ENCODE results near the gene ANKRD34A.
"Not testable (repeated sequence)": the region's sequence is repeated elsewhere in the genome, so short reads cannot be mapped to it uniquely, and the experiment has no call there.

Gene ANKRD34A

GRCh38 chr1:145942871-145943270 lies 21.5 kb downstream of the ANKRD34A start:
- DNase-seq, result no peak

- DNase-seq, result no peak
These were observed 22.0 kb downstream of the ANKRD34A start for GRCh38 chr1:145942405-145942804.

- no peak for DNase-seq
These were observed 26.9 kb downstream of the ANKRD34A start for GRCh38 chr1:145937436-145937835.

- no peak for DNase-seq
These were observed 28.1 kb downstream of the ANKRD34A start for GRCh38 chr1:145936247-145936646.

- no peak for DNase-seq
These were observed 28.7 kb downstream of the ANKRD34A start for GRCh38 chr1:145935708-145936107.

- not testable (repeated sequence) for DNase-seq
These were observed 31.8 kb downstream of the ANKRD34A start for GRCh38 chr1:145932522-145933009.

GRCh38 chr1:145927916-145928643 lies 36.3 kb downstream of the ANKRD34A start:
- no peak for DNase-seq

GRCh38 chr1:145927063-145927886 lies 37.1 kb downstream of the ANKRD34A start, which contains the start of gene RBM8A:
TSS of gene RBM8A (minus strand) at chr1:145927484. CDS start at chr1:145927426, 58 bp downstream.
- DNase-seq, result peak; percentile 100

- DNase-seq, result no peak
These were observed 37.7 kb downstream of the ANKRD34A start for GRCh38 chr1:145926686-145927062.

GRCh38 chr1:145922266-145922665 lies 42.1 kb downstream of the ANKRD34A start:
- no peak for DNase-seq

- not testable (repeated sequence) for DNase-seq
These were observed 44.1 kb downstream of the ANKRD34A start for GRCh38 chr1:145920297-145920696.

- DNase-seq, result no peak
These were observed 45.1 kb downstream of the ANKRD34A start for GRCh38 chr1:145918992-145919939.

- peak; percentile 59 for DNase-seq
These were observed 46.0 kb downstream of the ANKRD34A start, which contains the start of gene PEX11B for GRCh38 chr1:145918144-145918991. TSS of gene PEX11B (minus strand) at chr1:145918717. CDS start at chr1:145918688, 29 bp downstream.

GRCh38 chr1:145917595-145917994 lies 46.8 kb downstream of the ANKRD34A start:
- no peak for DNase-seq

GRCh38 chr1:145916745-145917144 lies 47.6 kb downstream of the ANKRD34A start:
- no peak for DNase-seq

- no peak for DNase-seq
These were observed 52.2 kb downstream of the ANKRD34A start for GRCh38 chr1:145912128-145912641.
